ENCODE data around the gene ZNF500. TPM values are rescaled to one million over a fixed set of nuclear protein-coding genes. Genes with fewer than 3 reads are reported as not detected.
A peak's percentile ranks its signal among the peaks of the same experiment; 100 is the strongest.

Gene ZNF500
- total RNA-seq, 2 donors from 2014 or later = 10.2 to 12.2 TPM

DNA sequence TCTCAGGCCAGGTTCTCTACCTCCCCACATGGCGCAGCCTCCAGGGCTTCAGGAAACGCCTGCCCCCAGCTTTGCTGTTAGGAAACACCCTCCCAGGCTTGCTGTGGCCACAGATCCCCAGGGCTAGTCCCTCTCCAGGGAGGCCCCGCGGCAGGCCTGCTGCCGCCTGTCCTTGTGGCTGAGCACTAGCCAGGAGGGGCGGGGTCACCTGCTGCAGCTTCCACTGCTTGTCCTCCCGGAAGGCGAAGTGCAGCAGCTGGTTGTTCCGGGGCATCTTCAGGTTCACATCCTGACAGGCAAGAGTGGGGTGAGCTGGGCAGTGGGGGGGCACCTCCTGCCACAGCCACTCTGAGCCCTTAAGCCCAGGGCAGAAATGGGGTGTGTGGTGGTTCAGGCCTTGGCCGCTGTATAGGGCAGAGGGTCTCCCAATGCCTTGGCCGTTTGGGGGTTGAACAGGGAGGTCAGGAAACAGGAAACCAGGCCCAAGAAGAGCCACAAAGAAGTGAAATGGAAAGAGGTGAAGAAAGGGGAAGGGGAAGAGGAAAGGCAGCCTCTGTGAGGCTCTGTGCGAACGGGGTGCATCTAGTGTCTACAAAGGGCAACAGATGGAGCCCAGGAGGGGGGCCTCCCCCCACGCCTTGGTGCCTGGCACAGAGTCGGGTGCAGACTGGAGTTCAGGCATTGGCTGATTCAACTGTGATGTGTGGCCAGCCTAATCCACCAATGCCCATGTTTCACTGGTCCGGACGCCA, 33.5 kb upstream of the ZNF500 start:
- Mint-ChIP-seq H3K9me3 (no peaks in the 10 kb centered on the region), H3K27ac (peak overlapping the region in 1 of 2 donors; percentile 76), H3K36me3 (no peaks in the 10 kb centered on the region)
- no peak for DNase-seq (ENCODE audit: low spot score in 2 of 2)
- no peak for ATAC-seq

DNA sequence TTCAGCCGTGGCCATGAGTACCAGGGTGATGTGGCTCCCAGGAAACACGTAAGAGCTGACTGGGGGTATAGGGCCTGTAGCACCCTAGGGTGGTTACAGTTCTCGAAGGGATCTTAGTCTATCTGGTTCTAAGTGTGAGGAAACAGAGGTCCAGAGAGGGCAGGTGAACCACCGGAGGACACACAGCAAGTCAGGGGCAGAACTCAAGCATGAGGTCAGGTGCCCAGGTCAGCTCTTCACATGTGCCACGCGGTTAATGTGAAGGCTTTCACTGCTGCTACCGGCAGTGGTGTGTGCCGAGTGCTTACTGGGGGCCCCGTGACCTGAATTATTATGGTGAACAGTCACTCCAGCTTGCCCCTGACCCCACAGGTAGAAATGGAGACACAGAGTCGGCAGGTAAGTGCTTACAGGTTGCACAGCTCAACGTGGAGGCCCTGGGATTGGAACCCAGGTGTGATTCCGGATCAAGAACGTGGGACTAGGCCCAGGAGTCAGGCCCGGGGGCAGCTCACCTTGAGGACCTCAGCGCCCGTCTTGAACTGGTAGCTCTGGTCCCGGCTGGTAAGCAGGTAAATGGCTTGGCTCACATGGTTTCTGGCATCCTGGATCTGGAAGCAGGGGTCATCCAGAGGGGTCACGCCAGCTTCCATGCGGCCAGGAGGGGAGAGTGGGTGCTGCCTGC, 32.4 kb upstream of the ZNF500 start:
- peak overlapping the region in 1 of 2 donors; percentile 50 for H3K27ac Mint-ChIP-seq
- no peaks in the 10 kb centered on the region for H3K36me3 Mint-ChIP-seq
- no peaks in the 10 kb centered on the region for H3K9me3 Mint-ChIP-seq
- ATAC-seq (no peak), DNase-seq (ENCODE audit: low spot score in 2 of 2) (no peak)

DNA sequence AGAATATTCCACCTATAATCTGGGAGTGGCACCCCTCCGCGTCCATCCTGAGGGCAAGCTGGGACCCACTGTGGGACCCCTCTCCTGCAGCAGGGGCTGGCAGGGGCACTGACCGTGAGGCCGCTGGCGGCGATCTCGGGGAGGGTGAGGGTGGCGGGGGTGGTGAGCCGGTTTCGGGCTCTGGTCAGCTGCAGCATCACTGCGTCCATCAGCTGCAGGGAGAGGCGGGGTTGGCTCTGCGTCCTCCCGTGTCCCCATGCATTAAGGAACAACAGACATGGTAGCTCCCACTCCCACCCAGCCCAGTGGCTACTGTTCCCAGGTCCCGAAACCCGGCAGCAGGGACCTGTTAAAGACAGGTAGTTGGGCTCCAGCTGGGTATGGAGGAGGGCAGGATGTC, 31.5 kb upstream of the ZNF500 start:
- Mint-ChIP-seq H3K9me3 (no peaks in the 10 kb centered on the region), H3K36me3 (no peaks in the 10 kb centered on the region), H3K27ac (peak overlapping the region in 1 of 2 donors; percentile 50)
- no peak for DNase-seq (ENCODE audit: low spot score in 2 of 2)
- no peak for ATAC-seq

DNA sequence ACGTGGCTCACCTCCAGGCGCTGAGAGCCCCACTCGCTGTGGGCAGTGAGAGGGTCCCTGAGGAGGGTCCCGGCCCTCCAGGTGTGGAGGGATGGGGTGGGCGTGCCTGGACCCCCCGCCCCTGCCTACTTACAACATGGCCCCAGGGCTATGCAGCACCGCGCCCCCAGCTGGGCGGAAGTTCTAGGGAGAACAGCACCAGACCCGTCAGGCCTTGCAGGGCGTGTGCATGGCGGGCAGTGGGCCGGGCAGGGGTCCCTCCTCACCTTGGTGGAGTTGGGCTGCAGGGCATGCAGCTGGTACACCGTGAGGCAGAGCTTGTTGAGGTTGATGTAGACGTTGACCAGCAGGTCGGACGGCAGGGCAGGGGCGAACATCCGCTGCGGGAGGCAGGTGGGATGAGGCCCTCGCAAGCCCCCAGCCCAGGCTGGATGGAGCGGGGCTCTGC, 30.9 kb upstream of the ZNF500 start:
- Mint-ChIP-seq H3K36me3 (no peaks in the 10 kb centered on the region), H3K9me3 (no peaks in the 10 kb centered on the region), H3K27ac (no peak overlapping the region)
- no peak for DNase-seq (ENCODE audit: low spot score in 2 of 2)
- no peak for ATAC-seq

DNA sequence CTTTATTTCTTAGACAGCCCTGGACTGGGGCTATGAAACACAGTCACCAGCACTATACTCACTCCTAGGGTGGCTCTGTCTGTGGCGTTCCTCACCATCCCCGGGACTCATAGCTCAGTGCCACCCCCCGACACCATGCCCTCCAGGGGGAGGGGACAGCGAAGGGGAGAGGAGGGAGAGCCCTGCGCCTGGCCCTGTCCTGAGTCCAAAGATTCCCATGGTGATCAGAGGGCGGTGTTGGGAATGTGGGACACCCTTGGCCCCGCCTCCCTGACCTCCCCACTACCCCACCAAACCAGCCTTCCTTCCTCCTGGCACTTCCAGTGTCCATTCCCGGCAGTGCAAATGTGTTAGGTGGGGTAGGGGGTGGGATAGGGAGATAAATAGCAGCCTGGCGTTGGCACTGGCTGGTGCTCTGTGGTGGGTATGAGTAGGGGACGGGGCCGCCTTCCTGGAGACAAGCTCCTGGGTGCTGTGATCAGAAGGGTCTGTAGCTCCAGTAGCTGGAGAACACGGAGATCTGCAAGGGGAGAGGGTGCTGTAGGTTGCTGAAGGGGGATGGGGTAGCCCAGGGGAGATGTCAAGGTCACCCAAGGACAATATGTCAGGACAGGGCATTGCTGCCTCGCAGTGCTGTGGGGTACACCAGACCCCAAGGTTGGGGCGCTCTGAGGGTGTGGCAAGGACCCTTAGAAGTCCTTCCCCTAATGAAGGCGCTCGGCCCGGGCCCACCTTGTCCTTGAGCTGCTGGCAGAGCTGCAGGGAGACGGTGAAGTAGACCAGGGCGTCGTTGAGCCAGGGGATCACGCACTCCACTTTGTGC, 30.2 kb upstream of the ZNF500 start:
- DNase-seq (ENCODE audit: low spot score in 2 of 2) (no peak), ATAC-seq (no peak)
- H3K9me3 Mint-ChIP-seq = no peaks in the 10 kb centered on the region
- peak overlapping the region in 1 of 2 donors; percentile 51 for H3K27ac Mint-ChIP-seq
- no peaks in the 10 kb centered on the region for H3K36me3 Mint-ChIP-seq

DNA sequence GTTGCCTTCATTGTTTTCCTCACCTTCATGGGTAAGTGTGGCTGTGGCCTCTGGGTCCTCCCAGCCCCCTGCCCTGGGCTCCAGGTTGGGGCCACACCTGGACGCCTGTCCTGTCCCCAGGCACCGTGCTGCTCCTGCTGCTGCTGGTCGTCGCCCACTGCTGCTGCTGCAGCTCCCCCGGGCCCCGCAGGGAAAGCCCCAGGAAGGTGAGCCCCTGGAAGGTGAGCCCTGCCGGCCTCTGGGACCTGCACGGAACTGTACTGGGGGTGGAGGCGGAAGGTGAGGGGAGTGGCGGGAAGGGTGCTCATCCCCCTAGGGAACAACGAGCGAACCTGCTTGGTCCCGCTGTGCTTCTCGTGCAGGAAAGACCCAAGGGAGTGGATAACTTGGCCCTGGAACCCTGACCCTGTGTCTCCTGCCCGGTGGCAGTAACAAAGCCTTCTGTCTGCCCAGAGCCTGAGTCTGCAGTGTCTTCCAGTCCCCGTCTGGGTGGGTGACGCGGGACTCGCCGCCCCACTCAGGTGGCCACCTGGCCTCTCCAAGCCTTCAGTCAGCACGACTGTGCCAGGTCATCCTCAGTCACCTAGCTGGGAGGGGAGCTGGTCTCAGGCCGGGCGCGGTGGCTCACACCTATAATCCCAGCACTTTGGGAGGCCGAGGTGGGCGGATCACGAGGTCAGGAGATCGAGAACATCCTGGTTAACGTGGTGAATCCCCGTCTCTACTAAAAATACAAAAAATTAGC, 29.0 kb upstream of the ZNF500 start:
- ATAC-seq = no peak
- no peaks in the 10 kb centered on the region for H3K36me3 Mint-ChIP-seq
- H3K27ac Mint-ChIP-seq = no peak overlapping the region
- no peaks in the 10 kb centered on the region for H3K9me3 Mint-ChIP-seq
- DNase-seq (ENCODE audit: low spot score in 2 of 2) = no peak

DNA sequence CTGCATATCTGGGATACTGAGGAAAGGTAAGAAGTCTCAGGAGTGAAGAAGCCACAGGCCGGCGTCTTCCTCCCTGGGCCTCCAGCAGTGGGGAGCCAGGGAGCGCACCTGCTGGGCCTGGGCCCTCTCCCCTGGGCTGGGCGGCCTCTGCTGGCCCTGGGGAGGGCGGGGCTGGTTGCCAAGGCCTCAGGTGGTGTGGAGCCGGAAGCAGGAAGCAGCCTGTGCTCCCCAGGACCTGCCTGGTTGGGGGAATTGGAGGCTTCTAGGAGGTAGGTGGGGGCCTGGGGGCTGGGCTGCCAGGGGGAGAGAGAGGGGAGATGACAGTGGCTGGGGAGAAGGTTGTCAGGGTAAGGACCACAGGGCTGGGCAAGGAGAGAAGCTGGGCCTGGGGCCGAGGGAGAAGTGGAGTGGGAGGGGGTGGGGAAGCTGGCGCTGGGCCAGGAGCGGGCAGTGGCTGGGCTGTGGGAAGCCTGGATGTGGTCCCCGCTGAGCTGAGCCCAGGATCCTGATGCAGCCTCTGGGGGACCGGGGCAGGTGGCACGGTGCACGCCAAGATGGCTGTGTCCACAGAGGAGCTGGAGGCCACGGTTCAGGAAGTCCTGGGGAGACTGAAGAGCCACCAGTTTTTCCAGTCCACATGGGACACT, 28.3 kb upstream of the ZNF500 start, which contains the start of gene SMIM22:
SMIM22 (plus strand) TSS at position 189 of the 647 bp plus-strand sequence; CDS start at position 555, 366 bp downstream.
- H3K27ac Mint-ChIP-seq = no peak within 1 kb of the TSS
- no peak for DNase-seq (ENCODE audit: low spot score in 2 of 2)
- H3K9me3 Mint-ChIP-seq = no peaks in the 10 kb centered on the region
- no peaks in the 10 kb centered on the region for H3K36me3 Mint-ChIP-seq
- ATAC-seq = no peak

DNA sequence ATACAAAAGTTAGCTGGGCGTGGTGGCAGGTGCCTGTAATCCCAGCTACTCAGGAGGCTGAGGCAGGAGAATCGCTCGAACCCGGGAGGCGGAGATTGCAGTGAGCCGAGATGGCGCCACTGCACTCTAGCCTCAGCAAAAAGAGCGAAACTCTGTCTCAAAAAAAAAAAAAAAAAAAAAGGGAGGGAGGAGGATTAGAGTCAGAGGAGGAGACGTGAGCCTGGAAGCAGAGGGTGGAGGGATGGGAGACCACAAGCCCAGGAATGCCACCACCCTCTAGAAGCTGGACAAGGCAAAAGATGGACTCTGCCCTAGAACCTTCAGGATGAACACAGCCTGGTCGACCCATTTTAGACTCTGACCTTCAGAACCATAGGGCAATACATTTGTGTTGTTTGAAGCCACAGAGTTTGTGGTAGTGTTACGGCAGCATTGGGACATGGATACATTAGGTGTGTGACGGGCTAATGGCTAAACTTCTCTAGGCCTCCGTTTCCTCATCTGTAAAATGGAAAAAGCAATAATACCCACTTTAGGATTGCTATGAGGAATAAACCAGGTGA, 26.1 kb upstream of the ZNF500 start:
- no peaks in the 10 kb centered on the region for H3K9me3 Mint-ChIP-seq
- DNase-seq (ENCODE audit: low spot score in 2 of 2) (no peak), ATAC-seq (no peak)
- peak overlapping the region in 1 of 2 donors; percentile 44 for H3K27ac Mint-ChIP-seq
- no peaks in the 10 kb centered on the region for H3K36me3 Mint-ChIP-seq

DNA sequence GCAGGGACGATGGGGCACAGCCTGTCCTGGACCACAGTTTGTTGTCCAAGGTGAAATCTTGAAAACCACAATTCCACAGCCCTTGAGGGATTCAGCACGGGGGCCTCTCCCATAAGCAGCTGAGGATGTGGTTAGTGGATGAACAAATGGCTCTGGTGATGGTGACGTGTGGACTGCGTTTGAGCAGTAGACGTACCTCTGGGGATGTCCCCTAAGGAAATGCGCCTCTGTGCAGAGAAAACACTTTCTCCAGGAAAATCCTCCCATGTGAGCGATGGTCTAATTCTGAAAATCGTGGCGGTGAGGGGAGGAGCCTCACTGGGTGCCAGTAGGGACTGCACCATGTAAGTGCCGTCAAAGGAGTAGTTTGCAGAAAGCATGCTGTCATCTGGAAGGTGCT, 23.9 kb upstream of the ZNF500 start:
- Mint-ChIP-seq H3K27ac (no peak overlapping the region), H3K36me3 (no peaks in the 10 kb centered on the region), H3K9me3 (no peaks in the 10 kb centered on the region)
- no peak for DNase-seq (ENCODE audit: low spot score in 2 of 2)
- ATAC-seq = peak in 1 of 2 donors; percentile 75

DNA sequence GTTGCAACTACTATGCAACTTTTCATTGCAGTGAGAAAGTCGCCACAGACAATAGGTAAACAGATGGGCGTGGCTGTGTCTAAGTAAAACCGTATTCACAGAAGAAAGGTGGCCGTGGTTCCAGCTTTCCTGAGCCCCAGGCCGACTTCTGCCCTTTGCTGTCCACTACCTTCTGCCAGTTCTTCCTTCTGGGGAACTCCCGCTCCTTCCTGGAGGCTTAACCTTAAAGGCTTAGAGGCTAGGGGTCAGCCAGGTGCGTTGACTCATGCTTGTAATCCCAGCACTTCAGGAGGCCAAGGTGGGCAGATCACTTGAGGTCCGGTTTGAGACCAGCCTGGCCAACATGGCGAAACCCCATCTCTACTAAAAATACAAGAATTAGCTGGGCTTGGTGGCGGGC, 23.3 kb upstream of the ZNF500 start:
- Mint-ChIP-seq H3K36me3 (no peaks in the 10 kb centered on the region), H3K27ac (no peak overlapping the region), H3K9me3 (no peaks in the 10 kb centered on the region)
- ATAC-seq (no peak), DNase-seq (ENCODE audit: low spot score in 2 of 2) (no peak)

DNA sequence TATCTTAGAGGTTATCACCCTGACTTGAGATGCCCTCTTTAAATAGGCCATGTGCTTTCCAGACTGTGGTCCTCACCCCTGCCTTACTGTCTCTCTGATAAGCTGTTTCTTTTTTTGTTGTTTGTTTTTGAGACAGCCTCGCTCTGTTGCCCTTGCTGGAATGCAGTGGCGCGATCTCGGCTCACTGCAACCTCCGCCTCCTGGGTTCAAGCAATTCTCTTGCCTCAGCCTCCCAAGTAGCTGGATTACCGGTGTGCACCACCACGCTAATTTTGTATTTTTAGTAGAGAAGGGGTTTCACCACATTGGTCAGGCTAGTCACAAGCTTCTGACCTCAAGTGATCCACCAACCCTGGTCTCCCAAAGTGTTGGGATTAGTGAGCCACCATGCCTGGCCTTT, 21.9 kb upstream of the ZNF500 start:
- DNase-seq (ENCODE audit: low spot score in 2 of 2) = no peak
- Mint-ChIP-seq H3K9me3 (no peaks in the 10 kb centered on the region), H3K27ac (no peak overlapping the region), H3K36me3 (no peaks in the 10 kb centered on the region)
- no peak for ATAC-seq

DNA sequence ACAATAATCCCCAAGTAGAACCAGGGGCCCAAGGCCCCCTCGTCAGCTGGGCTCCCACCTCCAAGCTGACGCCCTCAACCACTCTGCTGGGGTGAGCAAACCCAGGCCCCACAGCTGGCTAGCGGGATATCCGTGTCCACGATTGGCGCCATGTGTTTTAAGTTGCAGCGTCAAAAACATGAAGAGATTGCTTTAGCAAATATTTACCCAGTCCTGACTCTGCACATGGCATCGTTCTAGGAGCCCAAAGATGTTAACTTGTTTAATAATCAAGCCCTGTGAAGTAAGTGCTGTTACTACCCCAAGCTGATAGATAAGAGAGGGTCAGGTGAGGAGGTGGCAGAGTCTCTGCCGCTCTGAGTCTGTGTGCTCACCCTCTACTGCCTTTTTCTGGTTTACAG, 21.5 kb upstream of the ZNF500 start:
- no peaks in the 10 kb centered on the region for H3K9me3 Mint-ChIP-seq
- ATAC-seq (no peak), DNase-seq (ENCODE audit: low spot score in 2 of 2) (no peak)
- no peaks in the 10 kb centered on the region for H3K36me3 Mint-ChIP-seq
- no peak overlapping the region for H3K27ac Mint-ChIP-seq

DNA sequence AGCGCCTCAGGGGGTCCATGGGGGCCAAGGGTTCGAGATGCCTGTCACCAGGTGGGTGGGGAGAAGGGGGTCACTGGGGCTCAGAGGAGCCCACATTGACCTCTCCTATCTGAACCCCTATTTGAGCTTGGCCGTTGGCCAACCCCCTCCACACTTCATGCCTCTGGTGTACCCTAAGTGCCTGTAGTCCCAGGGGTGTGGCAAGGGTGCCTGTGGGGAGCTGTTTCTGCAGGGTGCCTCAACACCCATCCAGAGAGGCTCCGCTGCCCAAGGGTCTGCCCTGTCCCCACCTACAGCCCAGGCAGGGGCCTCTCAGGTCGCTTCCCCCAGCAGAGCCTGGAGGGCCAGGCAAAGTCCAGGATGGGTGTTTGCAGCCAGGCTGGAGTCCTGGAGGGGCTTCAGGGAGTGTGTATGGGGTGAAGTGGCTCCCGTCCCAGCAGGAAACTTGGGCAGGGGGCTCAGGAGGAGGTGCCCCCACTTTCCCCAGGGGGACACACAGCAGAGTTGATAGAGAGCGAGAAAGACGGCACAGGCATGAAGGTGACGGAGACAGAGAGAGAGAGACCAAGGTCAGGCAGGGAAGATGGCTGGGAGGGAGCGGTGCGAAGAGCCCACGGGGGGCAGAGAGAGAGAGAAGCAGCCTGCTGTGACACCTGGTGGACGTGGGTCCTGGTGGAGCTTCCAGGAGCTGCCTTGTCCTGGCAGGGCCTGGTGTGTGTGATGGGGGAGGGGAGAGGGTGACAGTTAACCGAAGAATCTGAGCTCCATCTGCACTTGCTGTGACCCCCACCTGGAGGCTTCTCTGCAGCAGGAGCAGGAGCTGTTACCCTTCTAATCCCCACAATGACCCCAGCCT, 20.9 kb upstream of the ZNF500 start, which contains the start of gene SEPTIN12:
SEPTIN12 (minus strand) TSS at position 719 of the 856 bp plus-strand sequence; CDS start at position 19, 700 bp downstream.
- peak within 1 kb of the TSS in 1 of 2 donors; percentile 11 for H3K27ac Mint-ChIP-seq
- H3K9me3 Mint-ChIP-seq = no peaks in the 10 kb centered on the region
- DNase-seq (ENCODE audit: low spot score in 2 of 2) (no peak), ATAC-seq (no peak)
- no peaks in the 10 kb centered on the region for H3K36me3 Mint-ChIP-seq

DNA sequence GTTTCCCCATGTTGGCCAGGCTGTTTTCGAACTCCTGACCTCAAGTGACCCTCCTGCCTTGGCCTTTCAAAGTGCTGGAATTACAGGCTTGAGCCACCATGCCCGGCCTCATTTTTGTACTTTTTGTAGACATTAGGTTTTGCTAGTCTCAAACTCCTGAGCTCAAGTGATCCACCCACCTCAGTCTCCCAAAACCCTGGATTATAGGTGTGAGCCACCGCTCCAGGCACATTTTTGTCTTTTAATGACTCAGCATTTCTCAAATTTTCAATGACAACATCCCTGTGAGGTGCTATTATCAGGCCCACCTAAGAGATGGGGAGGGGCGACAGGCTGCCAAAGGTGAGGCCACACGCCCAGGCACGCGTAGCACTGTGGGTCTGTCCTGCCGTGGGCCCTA, 20.1 kb upstream of the ZNF500 start:
- DNase-seq (ENCODE audit: low spot score in 2 of 2) (no peak), ATAC-seq (no peak)
- no peak overlapping the region for H3K27ac Mint-ChIP-seq
- H3K9me3 Mint-ChIP-seq = no peaks in the 10 kb centered on the region
- no peaks in the 10 kb centered on the region for H3K36me3 Mint-ChIP-seq

Measured in activated naive CD4-positive, alpha-beta T cell treated with anti-CD3 and anti-CD28 coated beads, Interleukin-2, amount 50 U/mL, for 72 hours (primary cell).